Upper lobe of left lung (tissue), 6 donors: Measurements from ENCODE around the gene SLC15A2. TPM values are rescaled to one million over a fixed set of nuclear protein-coding genes. Genes with fewer than 3 reads are reported as not detected.
"Not testable (repeated sequence)": the region's sequence is repeated elsewhere in the genome, so short reads cannot be mapped to it uniquely, and the experiment has no call there.

Experiments
- ATAC-seq, 2 donors: fragments of 200-7000 bp; cut with Tn5 transposase; one replicate each; pipeline ENCODE4 v1.9.1; 2022; ENCODE audit warnings: mild to moderate bottlenecking in 2 of 2, moderate library complexity in 2 of 2; ENCODE audit not compliant: low FRiP score in 2 of 2
- DNase-seq, 2 donors: peaks; one replicate each; pipeline ENCODE4 v3.0.0-alpha.2; 2019 to 2020
- H3K27ac ChIP-seq, 4 donors: fragments of 200-600 bp; sonication (generic); one replicate each; pipeline ENCODE4 v1.5.1; 2016 to 2019
- H3K27me3 ChIP-seq, 4 donors: fragments of 200-600 bp; sonication (generic); one replicate each; pipeline ENCODE4 v1.5.1; 2017 to 2019
- H3K36me3 ChIP-seq, 4 donors: fragments of 200-600 bp; sonication (generic); one replicate each; pipeline ENCODE4 v1.5.1; 2016 to 2019
- H3K4me1 ChIP-seq, 4 donors: fragments of 200-600 bp; sonication (generic); one replicate each; pipeline ENCODE4 v1.5.1; 2018 to 2019
- H3K4me3 ChIP-seq, 4 donors: fragments of 200-600 bp; sonication (generic); one replicate each; pipeline ENCODE4 v1.5.1; 2017 to 2019; ENCODE audit warnings: mild to moderate bottlenecking in 2 of 4, moderate library complexity in 1 of 4
- H3K9me3 ChIP-seq, 4 donors: fragments of 200-600 bp; sonication (generic); one replicate each; pipeline ENCODE4 v1.5.1; 2018 to 2019
- EP300 ChIP-seq, 4 donors: sonication (generic); formaldehyde crosslinking; IDR thresholded peaks; one replicate each; pipeline ENCODE4 v1.5.1; 2017; ENCODE audit warnings: antibody characterized with exemption in 4 of 4, control low read depth in 2 of 4
- POLR2A ChIP-seq, 4 donors: fragments of 450-650 bp; IDR thresholded peaks; one replicate each; pipeline ENCODE4 v1.5.1; 2016 to 2017; ENCODE audit warnings: antibody characterized with exemption in 4 of 4, mild to moderate bottlenecking in 2 of 4
- POLR2AphosphoS5 ChIP-seq, 2 donors: sonication (generic); formaldehyde crosslinking; IDR thresholded peaks; one replicate each; pipeline ENCODE4 v1.5.1; 2017; ENCODE audit warnings: antibody characterized with exemption in 2 of 2
- WGBS, 2 donors: methylation state at CpG; one replicate each; pipeline ENCODE4 v1.1.5; 2017 to 2018; 5-methylcytosine and 5-hydroxymethylcytosine counted together
- total RNA-seq, 6 donors: library from RNA; depleted of rRNA in 4 of 6; stranded (reverse); fragments of >200 nt in 4 of 6; gene quantifications; one replicate each; pipeline versions ENCODE4 v1.1.0 to v1.2.1, GENCODE V29; 2016 to 2021
- TF ChIP-seq, protein P1 (sequence below), 6 experiments: fragments of 450-650 bp in 4 of 6; fragments of 200-600 bp in 2 of 6; sonication (generic) in 2 of 6; IDR thresholded peaks; one replicate each; pipeline ENCODE4 v1.5.1; 2016 to 2019; ENCODE audit warnings: antibody characterized with exemption in 6 of 6
- donor health status: DM: no; HTN: no; CAD: no; lungs with moderate emphysema.
- donor health status: DM: no; HTN: yes; CAD: no; lungs with severe emphysema.

The SLC15A2 gene, protein sequence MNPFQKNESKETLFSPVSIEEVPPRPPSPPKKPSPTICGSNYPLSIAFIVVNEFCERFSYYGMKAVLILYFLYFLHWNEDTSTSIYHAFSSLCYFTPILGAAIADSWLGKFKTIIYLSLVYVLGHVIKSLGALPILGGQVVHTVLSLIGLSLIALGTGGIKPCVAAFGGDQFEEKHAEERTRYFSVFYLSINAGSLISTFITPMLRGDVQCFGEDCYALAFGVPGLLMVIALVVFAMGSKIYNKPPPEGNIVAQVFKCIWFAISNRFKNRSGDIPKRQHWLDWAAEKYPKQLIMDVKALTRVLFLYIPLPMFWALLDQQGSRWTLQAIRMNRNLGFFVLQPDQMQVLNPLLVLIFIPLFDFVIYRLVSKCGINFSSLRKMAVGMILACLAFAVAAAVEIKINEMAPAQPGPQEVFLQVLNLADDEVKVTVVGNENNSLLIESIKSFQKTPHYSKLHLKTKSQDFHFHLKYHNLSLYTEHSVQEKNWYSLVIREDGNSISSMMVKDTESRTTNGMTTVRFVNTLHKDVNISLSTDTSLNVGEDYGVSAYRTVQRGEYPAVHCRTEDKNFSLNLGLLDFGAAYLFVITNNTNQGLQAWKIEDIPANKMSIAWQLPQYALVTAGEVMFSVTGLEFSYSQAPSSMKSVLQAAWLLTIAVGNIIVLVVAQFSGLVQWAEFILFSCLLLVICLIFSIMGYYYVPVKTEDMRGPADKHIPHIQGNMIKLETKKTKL
- total RNA-seq = 10 to 100 TPM; 25.1 to 72.4 (median 40.8) TPM

DNA sequence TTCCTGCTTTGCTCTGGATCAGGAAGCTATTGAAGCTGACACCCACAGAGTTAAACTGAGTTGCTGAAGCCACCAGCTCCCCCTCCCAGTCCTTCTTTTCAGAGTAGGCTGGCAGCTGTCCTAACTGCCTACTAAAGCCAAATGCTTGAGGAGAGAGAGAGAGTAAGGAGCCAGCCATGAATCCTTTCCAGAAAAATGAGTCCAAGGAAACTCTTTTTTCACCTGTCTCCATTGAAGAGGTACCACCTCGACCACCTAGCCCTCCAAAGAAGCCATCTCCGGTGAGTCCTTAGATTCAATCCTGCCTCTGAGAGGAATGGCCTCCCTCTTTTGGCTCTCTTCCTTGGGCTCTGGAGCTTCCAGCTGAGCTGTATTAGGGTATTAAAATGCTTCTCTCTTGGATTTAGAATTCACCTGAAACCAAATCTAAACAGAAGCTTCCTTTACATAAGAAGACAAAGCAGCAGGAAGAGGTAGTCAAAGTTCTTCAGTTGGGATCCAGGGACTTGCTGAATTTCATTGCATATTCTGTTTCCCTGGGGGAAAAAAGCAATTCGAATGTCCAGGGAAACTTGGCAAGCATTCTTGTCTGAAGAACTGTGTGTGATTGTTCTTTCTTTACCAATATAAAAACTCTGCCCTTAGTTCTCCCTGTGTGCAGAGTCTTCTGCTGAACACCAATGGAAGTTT lies at the start of gene SLC15A2:
Gene SLC15A2 (plus strand): TSS at position 101 of the 690 bp plus-strand sequence. CDS start 76 bp downstream, at position 177.
- 34 to 52% methylated on average over 3 of the region's 3 CpGs for WGBS, 2 donors
- DNase-seq (peak in 1 of 2 donors; percentile 57), ATAC-seq (peak; percentile 64 to 77)
- TF ChIP-seq EP300 (IDR thresholded peaks at IDR 0.05) = no peak
- peak in 1 of 4 donors; percentile 33 for TF ChIP-seq POLR2A (IDR thresholded peaks at IDR 0.05)
- no peaks in the 10 kb centered on the region for H3K27me3 ChIP-seq
- peaks cover 0 to 6% (median 0%) of the 10 kb centered on the region in 4 donors for H3K36me3 ChIP-seq
- H3K4me3 ChIP-seq = peak within 1 kb of the TSS in 3 of 4 donors; percentile 28 to 39 (median 37)
- H3K27ac ChIP-seq = peak within 1 kb of the TSS; percentile 40 to 77 (median 66)
- no peaks in the 10 kb centered on the region for H3K9me3 ChIP-seq
- H3K4me1 ChIP-seq = peaks cover 0 to 13% (median 0%) of the 10 kb centered on the region in 4 donors

DNA sequence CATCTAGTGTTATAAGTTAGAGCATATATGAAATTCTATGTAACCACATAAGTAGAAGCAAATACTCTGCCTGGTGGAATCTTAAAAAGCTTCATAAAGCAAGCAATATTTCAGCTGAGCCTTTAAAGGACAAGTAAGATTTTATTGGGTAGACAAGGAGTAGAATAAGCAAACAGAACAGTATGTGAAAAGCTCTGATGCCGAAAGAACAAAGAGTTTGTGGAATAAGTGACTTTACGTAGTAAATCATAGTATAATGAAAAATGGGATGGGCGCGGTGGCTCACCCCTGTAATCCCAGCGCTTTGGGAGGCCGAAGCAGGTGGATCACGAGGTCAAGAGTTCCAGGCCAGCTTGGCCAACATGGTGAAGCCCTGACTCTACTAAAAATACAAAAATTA lies 49.3 kb upstream of the SLC15A2 start:
- H3K9me3 ChIP-seq = no peaks in the 10 kb centered on the region
- WGBS, 2 donors = 93% methylated on average over 7 of the region's 7 CpGs
- no peak overlapping the region for H3K4me3 ChIP-seq
- no peaks in the 10 kb centered on the region for H3K27me3 ChIP-seq
- TF ChIP-seq EP300 (IDR thresholded peaks at IDR 0.05) (no peak), POLR2AphosphoS5 (IDR thresholded peaks at IDR 0.05) (no peak), POLR2A (IDR thresholded peaks at IDR 0.05) (no peak)
- TF ChIP-seq, protein P1, sequence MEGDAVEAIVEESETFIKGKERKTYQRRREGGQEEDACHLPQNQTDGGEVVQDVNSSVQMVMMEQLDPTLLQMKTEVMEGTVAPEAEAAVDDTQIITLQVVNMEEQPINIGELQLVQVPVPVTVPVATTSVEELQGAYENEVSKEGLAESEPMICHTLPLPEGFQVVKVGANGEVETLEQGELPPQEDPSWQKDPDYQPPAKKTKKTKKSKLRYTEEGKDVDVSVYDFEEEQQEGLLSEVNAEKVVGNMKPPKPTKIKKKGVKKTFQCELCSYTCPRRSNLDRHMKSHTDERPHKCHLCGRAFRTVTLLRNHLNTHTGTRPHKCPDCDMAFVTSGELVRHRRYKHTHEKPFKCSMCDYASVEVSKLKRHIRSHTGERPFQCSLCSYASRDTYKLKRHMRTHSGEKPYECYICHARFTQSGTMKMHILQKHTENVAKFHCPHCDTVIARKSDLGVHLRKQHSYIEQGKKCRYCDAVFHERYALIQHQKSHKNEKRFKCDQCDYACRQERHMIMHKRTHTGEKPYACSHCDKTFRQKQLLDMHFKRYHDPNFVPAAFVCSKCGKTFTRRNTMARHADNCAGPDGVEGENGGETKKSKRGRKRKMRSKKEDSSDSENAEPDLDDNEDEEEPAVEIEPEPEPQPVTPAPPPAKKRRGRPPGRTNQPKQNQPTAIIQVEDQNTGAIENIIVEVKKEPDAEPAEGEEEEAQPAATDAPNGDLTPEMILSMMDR (IDR thresholded peaks at IDR 0.05) = no peak
- peaks cover 0 to 9% (median 0%) of the 10 kb centered on the region in 4 donors for H3K36me3 ChIP-seq
- no peak overlapping the region for H3K27ac ChIP-seq
- no peaks in the 10 kb centered on the region for H3K4me1 ChIP-seq
- no peak for DNase-seq
- ATAC-seq = no peak

DNA sequence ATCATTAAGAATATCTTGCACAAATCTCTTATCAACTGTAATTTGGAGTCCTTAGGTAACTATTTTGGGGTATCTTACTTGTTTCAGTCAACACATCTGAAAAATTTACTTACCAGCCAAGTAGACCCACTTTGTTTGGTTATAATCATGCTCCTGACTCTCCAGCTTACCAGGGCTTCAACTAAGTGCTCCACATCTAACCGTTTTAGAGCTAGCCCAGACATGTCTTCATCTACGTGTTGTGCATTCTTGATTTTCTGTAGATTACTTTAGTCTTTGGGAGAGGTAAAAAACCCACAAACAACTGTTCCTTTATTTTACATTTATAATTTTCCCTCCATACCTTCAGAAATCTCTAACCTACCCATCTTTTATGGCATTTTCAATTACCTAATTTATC lies 41.9 kb upstream of the SLC15A2 start:
- ATAC-seq (no peak), DNase-seq (no peak)
- WGBS, 2 donors = 90 to 91% methylated on average over 2 of the region's 2 CpGs
- Histone ChIP-seq H3K4me3 (no peak overlapping the region), H3K4me1 (no peaks in the 10 kb centered on the region), H3K27me3 (no peaks in the 10 kb centered on the region), H3K27ac (no peak overlapping the region), H3K36me3 (peaks cover 0 to 5% (median 0%) of the 10 kb centered on the region in 4 donors), H3K9me3 (no peaks in the 10 kb centered on the region)
- no peak for TF ChIP-seq EP300 (IDR thresholded peaks at IDR 0.05)
- TF ChIP-seq POLR2A (IDR thresholded peaks at IDR 0.05) = no peak
- TF ChIP-seq, protein P1 (IDR thresholded peaks at IDR 0.05) = no peak
- no peak for TF ChIP-seq POLR2AphosphoS5 (IDR thresholded peaks at IDR 0.05)

DNA sequence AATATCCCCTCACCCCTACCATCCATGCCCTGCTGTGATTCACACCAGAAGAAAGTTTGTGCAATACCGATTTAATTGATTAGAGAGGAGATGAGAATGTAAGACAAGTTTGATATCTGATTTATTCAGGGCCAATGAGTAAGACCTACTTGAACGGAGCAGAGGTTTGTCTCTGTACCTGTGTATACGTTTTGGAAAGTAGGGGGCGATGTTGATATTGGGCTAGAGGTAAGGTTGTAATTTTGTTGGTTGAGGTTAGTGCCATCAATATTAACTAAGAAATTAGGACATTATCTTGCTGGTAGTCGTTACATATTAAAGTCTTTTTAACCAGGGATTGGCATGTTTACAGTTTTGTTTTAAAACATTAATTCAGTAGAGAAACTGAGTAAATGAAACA lies 38.6 kb upstream of the SLC15A2 start:
- peaks cover 0 to 3% (median 0%) of the 10 kb centered on the region in 4 donors for H3K9me3 ChIP-seq
- H3K27ac ChIP-seq = no peak overlapping the region
- no peak for DNase-seq
- WGBS, 2 donors = 50 to 61% methylated on average over 5 of the region's 5 CpGs
- H3K4me1 ChIP-seq = no peaks in the 10 kb centered on the region
- no peaks in the 10 kb centered on the region for H3K27me3 ChIP-seq
- TF ChIP-seq POLR2AphosphoS5 (IDR thresholded peaks at IDR 0.05) (no peak), POLR2A (IDR thresholded peaks at IDR 0.05) (no peak), EP300 (IDR thresholded peaks at IDR 0.05) (no peak)
- TF ChIP-seq, protein P1 (IDR thresholded peaks at IDR 0.05) = peak in 3 of 6 experiments; percentile 16 to 27 (median 27)
- peaks cover 0 to 9% (median 0%) of the 10 kb centered on the region in 4 donors for H3K36me3 ChIP-seq
- no peak overlapping the region for H3K4me3 ChIP-seq
- no peak for ATAC-seq

DNA sequence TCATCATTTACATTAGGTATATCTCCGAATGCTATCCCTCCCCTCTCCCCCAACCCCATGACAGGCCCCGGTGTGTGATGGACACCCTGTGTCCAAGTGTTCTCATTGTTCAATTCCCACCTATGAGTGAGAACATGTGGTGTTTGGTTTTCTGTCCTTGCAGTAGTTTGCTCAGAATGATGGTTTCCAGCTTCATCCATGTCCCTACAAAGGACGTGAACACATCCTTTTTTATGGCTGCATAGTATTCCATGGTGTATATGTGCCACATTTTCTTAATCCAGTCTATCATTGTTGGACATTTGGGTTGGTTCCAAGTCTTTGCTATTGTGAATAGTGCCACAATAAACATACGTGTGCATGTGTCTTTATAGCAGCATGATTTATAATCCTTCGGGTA lies 36.4 kb upstream of the SLC15A2 start:
- not testable (repeated sequence) for ATAC-seq, H3K27ac ChIP-seq, H3K36me3 ChIP-seq, H3K9me3 ChIP-seq, H3K27me3 ChIP-seq, DNase-seq, H3K4me1 ChIP-seq, H3K4me3 ChIP-seq
- 84 to 95% methylated on average over 5 of the region's 5 CpGs for WGBS, 2 donors

DNA sequence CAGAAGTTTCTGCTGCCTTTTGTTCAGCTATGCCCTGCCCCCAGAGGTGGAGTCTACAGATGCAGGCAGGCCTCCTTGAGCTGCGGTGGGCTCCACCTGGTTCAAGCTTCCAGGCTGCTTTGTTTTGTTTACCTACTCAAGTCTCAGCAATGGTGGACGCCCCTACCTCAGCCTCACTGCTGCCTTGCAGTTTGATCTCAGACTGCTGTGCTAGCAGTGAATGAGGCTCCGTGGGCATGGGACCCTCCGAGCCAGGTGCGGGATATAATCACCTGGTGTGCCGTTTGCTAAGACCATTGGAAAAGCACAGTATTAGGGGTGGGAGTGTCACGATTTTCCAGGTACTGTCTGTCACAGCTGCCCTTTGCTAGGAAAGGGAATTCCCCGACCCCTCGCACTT lies 31.0 kb upstream of the SLC15A2 start:
- H3K9me3 ChIP-seq, H3K27me3 ChIP-seq, H3K4me3 ChIP-seq, ATAC-seq, DNase-seq, H3K27ac ChIP-seq, H3K4me1 ChIP-seq, H3K36me3 ChIP-seq: not testable (repeated sequence)
- WGBS, 2 donors = 93 to 98% methylated on average over 8 to 9 of the region's 9 CpGs
